CD4-positive, alpha-beta T cell treated with Interleukin-6 for 4 hours (primary cell): Measurements from ENCODE around the gene RTP4.

ENCODE experiments used
- DNase-seq: peaks from one replicate; pipeline ENCODE4 v3.0.0-alpha.2; 2020; ENCODE audit warnings: mixed read lengths

The RTP4 gene

GRCh38 chr3:187368251-187369088, at the start of gene RTP4:
Gene RTP4 (plus strand): TSS chr3:187368385. CDS start chr3:187368442, 57 bp downstream.
- DNase-seq = peak; percentile 24

- peak; percentile 44 for DNase-seq
These were observed 49.2 kb upstream of the RTP4 start for GRCh38 chr3:187318819-187319616.

- peak; percentile 47 for DNase-seq
These were observed 48.4 kb upstream of the RTP4 start for GRCh38 chr3:187319699-187320302.

- no peak for DNase-seq
These were observed 46.4 kb upstream of the RTP4 start for GRCh38 chr3:187321766-187322165.

GRCh38 chr3:187322291-187322690, 45.9 kb upstream of the RTP4 start:
- no peak for DNase-seq

GRCh38 chr3:187323091-187323490, 45.1 kb upstream of the RTP4 start:
- no peak for DNase-seq

GRCh38 chr3:187325632-187326031, 42.6 kb upstream of the RTP4 start:
- DNase-seq = no peak

GRCh38 chr3:187327845-187328244, 40.3 kb upstream of the RTP4 start:
- no peak for DNase-seq

- DNase-seq = no peak
These were observed 39.5 kb upstream of the RTP4 start for GRCh38 chr3:187328691-187329090.

GRCh38 chr3:187334904-187335303, 33.3 kb upstream of the RTP4 start:
- DNase-seq = no peak

- no peak for DNase-seq
These were observed 31.9 kb upstream of the RTP4 start for GRCh38 chr3:187336322-187336721.

GRCh38 chr3:187340578-187340977, 27.6 kb upstream of the RTP4 start:
- no peak for DNase-seq

GRCh38 chr3:187342255-187342654, 25.9 kb upstream of the RTP4 start:
- no peak for DNase-seq

- DNase-seq = no peak
These were observed 24.5 kb upstream of the RTP4 start for GRCh38 chr3:187343670-187344069.

- DNase-seq = no peak
These were observed 15.3 kb upstream of the RTP4 start for GRCh38 chr3:187352581-187353575.

- no peak for DNase-seq
These were observed 10.1 kb upstream of the RTP4 start for GRCh38 chr3:187358068-187358467.

GRCh38 chr3:187359798-187360486, 8.2 kb upstream of the RTP4 start:
- DNase-seq = no peak

- DNase-seq = no peak
These were observed 7.6 kb upstream of the RTP4 start for GRCh38 chr3:187360596-187360995.

GRCh38 chr3:187361835-187362234, 6.3 kb upstream of the RTP4 start:
- no peak for DNase-seq

- DNase-seq = peak; percentile 9
These were observed 553 bp upstream of the RTP4 start for GRCh38 chr3:187367561-187368103.

- DNase-seq = no peak
These were observed 883 bp downstream of the RTP4 start for GRCh38 chr3:187369089-187369447.
